ENCODE data around the gene TBL1X. TPM values are rescaled to one million over a fixed set of nuclear protein-coding genes. Genes with fewer than 3 reads are reported as not detected.

The TBL1X gene
- total and polyA plus RNA-seq, 7 donors: 6.5 to 25.8 (median 16.1) TPM

GRCh38 chrX:9510366-9510765 lies 45.5 kb downstream of the TBL1X start:
- no peaks in the 10 kb centered on the region for H3K9me3 ChIP-seq
- H3K27ac ChIP-seq: no peak overlapping the region
- no peak overlapping the region for H3K4me3 ChIP-seq
- H3K27me3 ChIP-seq: no peaks in the 10 kb centered on the region
- H3K4me1 ChIP-seq: peaks cover 0 to 8% (median 3%) of the 10 kb centered on the region in 4 donors
- DNase-seq: no peak
- TF ChIP-seq CTCF (IDR thresholded peaks at IDR 0.05) (no peak), POLR2A (IDR thresholded peaks at IDR 0.05) (no peak), EP300 (IDR thresholded peaks at IDR 0.05) (no peak), POLR2AphosphoS5 (IDR thresholded peaks at IDR 0.05) (no peak)
- WGBS, 2 donors: 88 to 97% methylated on average over 2 of the region's 2 CpGs
- H3K36me3 ChIP-seq: no peaks in the 10 kb centered on the region
- intact Hi-C loops (cut with DNase I): no loop called here

GRCh38 chrX:9510980-9511379 lies 46.1 kb downstream of the TBL1X start:
- intact Hi-C loops (cut with DNase I): no loop called here
- 92% methylated on average over 3 of the region's 3 CpGs for WGBS, 2 donors

GRCh38 chrX:9515489-9515888 lies 50.6 kb downstream of the TBL1X start:
- H3K27ac ChIP-seq: no peak overlapping the region
- intact Hi-C loops (cut with DNase I): no loop called here

More at GRCh38 chrX:9510980-9511379, 46.1 kb downstream of the TBL1X start:
- Histone ChIP-seq H3K27ac (no peak overlapping the region), H3K9me3 (no peaks in the 10 kb centered on the region), H3K4me1 (peaks cover 0 to 14% (median 6%) of the 10 kb centered on the region in 4 donors), H3K27me3 (no peaks in the 10 kb centered on the region), H3K36me3 (no peaks in the 10 kb centered on the region), H3K4me3 (no peak overlapping the region)
- DNase-seq: no peak
- no peak for TF ChIP-seq EP300 (IDR thresholded peaks at IDR 0.05)
- TF ChIP-seq CTCF (IDR thresholded peaks at IDR 0.05): no peak
- no peak for TF ChIP-seq POLR2AphosphoS5 (IDR thresholded peaks at IDR 0.05)
- TF ChIP-seq POLR2A (IDR thresholded peaks at IDR 0.05): no peak

GRCh38 chrX:9515973-9516538 lies 51.2 kb downstream of the TBL1X start:
- DNase-seq: no peak
- no peak overlapping the region for H3K27ac ChIP-seq
- TF ChIP-seq EP300 (IDR thresholded peaks at IDR 0.05): no peak
- no peak for TF ChIP-seq POLR2A (IDR thresholded peaks at IDR 0.05)
- TF ChIP-seq POLR2AphosphoS5 (IDR thresholded peaks at IDR 0.05): no peak
- TF ChIP-seq CTCF (IDR thresholded peaks at IDR 0.05): no peak
- intact Hi-C loops (cut with DNase I): no loop called here
- H3K4me1 ChIP-seq: peaks cover 0 to 33% (median 15%) of the 10 kb centered on the region in 4 donors
- no peaks in the 10 kb centered on the region for H3K27me3 ChIP-seq
- WGBS, 2 donors: 56 to 80% methylated on average over 4 of the region's 4 CpGs
- no peaks in the 10 kb centered on the region for H3K36me3 ChIP-seq
- no peak overlapping the region for H3K4me3 ChIP-seq
- no peaks in the 10 kb centered on the region for H3K9me3 ChIP-seq

More at GRCh38 chrX:9515489-9515888, 50.6 kb downstream of the TBL1X start:
- H3K9me3 ChIP-seq: no peaks in the 10 kb centered on the region
- no peak for DNase-seq
- WGBS, 2 donors: 84 to 91% methylated on average over 10 of the region's 10 CpGs
- H3K4me3 ChIP-seq: no peak overlapping the region
- TF ChIP-seq CTCF (IDR thresholded peaks at IDR 0.05): no peak
- no peak for TF ChIP-seq POLR2A (IDR thresholded peaks at IDR 0.05)
- no peak for TF ChIP-seq POLR2AphosphoS5 (IDR thresholded peaks at IDR 0.05)
- TF ChIP-seq EP300 (IDR thresholded peaks at IDR 0.05): no peak
- H3K27me3 ChIP-seq: no peaks in the 10 kb centered on the region
- peaks cover 0 to 29% (median 15%) of the 10 kb centered on the region in 4 donors for H3K4me1 ChIP-seq
- H3K36me3 ChIP-seq: no peaks in the 10 kb centered on the region

GRCh38 chrX:9516635-9517034 lies 51.8 kb downstream of the TBL1X start:
- no peak for TF ChIP-seq POLR2AphosphoS5 (IDR thresholded peaks at IDR 0.05)
- no peak for TF ChIP-seq POLR2A (IDR thresholded peaks at IDR 0.05)
- TF ChIP-seq CTCF (IDR thresholded peaks at IDR 0.05): no peak
- TF ChIP-seq EP300 (IDR thresholded peaks at IDR 0.05): no peak
- no peaks in the 10 kb centered on the region for H3K27me3 ChIP-seq
- H3K36me3 ChIP-seq: no peaks in the 10 kb centered on the region
- DNase-seq: no peak
- no peaks in the 10 kb centered on the region for H3K9me3 ChIP-seq
- 77 to 92% methylated on average over 3 of the region's 3 CpGs for WGBS, 2 donors
- no peak overlapping the region for H3K4me3 ChIP-seq
- peaks cover 0 to 33% (median 15%) of the 10 kb centered on the region in 4 donors for H3K4me1 ChIP-seq
- intact Hi-C loops (cut with DNase I): no loop called here
- H3K27ac ChIP-seq: no peak overlapping the region
